HG02973 (cell line): ENCODE results near the gene ACSL5.

Experiments used
- ATAC-seq: cut with Tn5 transposase; IDR thresholded peaks from one replicate; pipeline ENCODE4 v1.9.1; 2021; ENCODE audit warnings: moderate library complexity; ENCODE audit not compliant: unreplicated experiment

Gene ACSL5

GRCh38 chr10:112373912-112374338, at the start of gene ACSL5:
Gene ACSL5, plus strand, starts transcription at chr10:112374116. Its CDS starts 20,831 bp downstream, at chr10:112394947.
- ATAC-seq, result no peak

GRCh38 chr10:112327678-112328077, 46.2 kb upstream of the ACSL5 start:
- ATAC-seq, result no peak

- ATAC-seq, result no peak
Observed at GRCh38 chr10:112330162-112330561, 43.8 kb upstream of the ACSL5 start.

GRCh38 chr10:112330607-112331160, 43.2 kb upstream of the ACSL5 start:
- no peak for ATAC-seq

GRCh38 chr10:112332022-112332421, 41.9 kb upstream of the ACSL5 start:
- ATAC-seq, result no peak

GRCh38 chr10:112332509-112333228, 41.2 kb upstream of the ACSL5 start:
- ATAC-seq, result no peak

- ATAC-seq, result no peak
Observed at GRCh38 chr10:112333452-112333851, 40.5 kb upstream of the ACSL5 start.

GRCh38 chr10:112335111-112335867, 38.6 kb upstream of the ACSL5 start:
- ATAC-seq, result no peak

- ATAC-seq, result no peak
Observed at GRCh38 chr10:112335868-112336265, 38.0 kb upstream of the ACSL5 start.

- no peak for ATAC-seq
Observed at GRCh38 chr10:112336556-112337201, 37.2 kb upstream of the ACSL5 start.

GRCh38 chr10:112338957-112339356, 35.0 kb upstream of the ACSL5 start:
- ATAC-seq, result no peak

GRCh38 chr10:112340601-112341000, 33.3 kb upstream of the ACSL5 start:
- ATAC-seq, result no peak

- no peak for ATAC-seq
Observed at GRCh38 chr10:112343056-112343806, 30.7 kb upstream of the ACSL5 start.

GRCh38 chr10:112344261-112344660, 29.7 kb upstream of the ACSL5 start:
- ATAC-seq, result no peak

GRCh38 chr10:112345202-112345601, 28.7 kb upstream of the ACSL5 start:
- no peak for ATAC-seq

GRCh38 chr10:112345743-112346142, 28.2 kb upstream of the ACSL5 start:
- ATAC-seq, result no peak

GRCh38 chr10:112346774-112347173, 27.1 kb upstream of the ACSL5 start:
- ATAC-seq, result no peak

- no peak for ATAC-seq
Observed at GRCh38 chr10:112347709-112348671, 25.9 kb upstream of the ACSL5 start.

- ATAC-seq, result no peak
Observed at GRCh38 chr10:112348759-112349158, 25.2 kb upstream of the ACSL5 start.
